RWPE2 (cell line): ENCODE measurements around the gene MAN2A2.

Experiments
- ATAC-seq: fragments of 200-7000 bp; cut with Tn5 transposase; 3 replicates; pipeline ENCODE4 v1.9.1; 2021; ENCODE audit warnings: low read depth
- DNase-seq: peaks from one replicate; pipeline ENCODE4 v3.0.0-alpha.2; 2020; ENCODE audit warnings: low spot score
- H3K27ac ChIP-seq: fragments of 450-650 bp; 2 replicates; pipeline ENCODE4 v1.5.1; 2017; ENCODE audit warnings: mild to moderate bottlenecking; ENCODE audit not compliant: poor library complexity, severe bottlenecking
- H3K27me3 ChIP-seq: fragments of 250-450 bp; sonication (Bioruptor Pico); 2 replicates; pipeline ENCODE4 v1.5.1; 2021; ENCODE audit warnings: mild to moderate bottlenecking, moderate library complexity; ENCODE audit not compliant: insufficient read depth, poor library complexity, severe bottlenecking
- H3K36me3 ChIP-seq: fragments of 250-450 bp; sonication (Bioruptor Pico); 2 replicates; pipeline ENCODE4 v1.5.1; 2020; ENCODE audit warnings: low read depth, mild to moderate bottlenecking, moderate library complexity
- H3K4me1 ChIP-seq: fragments of 250-450 bp; sonication (Bioruptor Pico); 2 replicates; pipeline ENCODE4 v1.5.1; 2021; ENCODE audit warnings: mild to moderate bottlenecking, moderate library complexity; ENCODE audit not compliant: insufficient read depth, poor library complexity, severe bottlenecking
- H3K4me3 ChIP-seq: fragments of 250-450 bp; sonication (Bioruptor Pico); 2 replicates; pipeline ENCODE4 v1.5.1; 2021; ENCODE audit warnings: mild to moderate bottlenecking, moderate library complexity; ENCODE audit not compliant: severe bottlenecking
- H3K9me3 ChIP-seq: fragments of 250-450 bp; sonication (Bioruptor Pico); 2 replicates; pipeline ENCODE4 v1.5.1; 2021; ENCODE audit warnings: mild to moderate bottlenecking, moderate library complexity; ENCODE audit not compliant: severe bottlenecking
- TF ChIP-seq, protein P1 (sequence below): fragments of 450-650 bp; IDR thresholded peaks from one replicate; pipeline ENCODE4 v1.5.1; 2017; ENCODE audit warnings: mild to moderate bottlenecking, moderate library complexity; ENCODE audit not compliant: poor library complexity, severe bottlenecking

MAN2A2 gene

DNA sequence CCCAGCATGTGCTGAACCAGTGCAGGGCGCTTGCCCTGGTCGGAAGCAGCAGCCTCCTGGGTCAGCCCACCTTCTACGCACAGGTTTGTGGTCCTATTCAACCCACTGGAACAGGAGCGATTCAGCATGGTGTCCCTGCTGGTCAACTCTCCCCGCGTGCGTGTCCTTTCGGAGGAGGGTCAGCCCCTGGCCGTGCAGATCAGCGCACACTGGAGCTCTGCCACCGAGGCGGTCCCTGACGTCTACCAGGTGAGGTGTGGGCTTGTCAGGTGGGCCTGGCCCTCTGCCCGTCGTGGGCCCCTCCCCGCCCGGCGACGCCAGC is 8.2 kb downstream of the MAN2A2 start:
- ATAC-seq, result no peak
- no peaks in the 10 kb centered on the region for H3K4me1 ChIP-seq
- no peak overlapping the region for H3K27ac ChIP-seq
- no peaks in the 10 kb centered on the region for H3K9me3 ChIP-seq
- TF ChIP-seq, protein P1, sequence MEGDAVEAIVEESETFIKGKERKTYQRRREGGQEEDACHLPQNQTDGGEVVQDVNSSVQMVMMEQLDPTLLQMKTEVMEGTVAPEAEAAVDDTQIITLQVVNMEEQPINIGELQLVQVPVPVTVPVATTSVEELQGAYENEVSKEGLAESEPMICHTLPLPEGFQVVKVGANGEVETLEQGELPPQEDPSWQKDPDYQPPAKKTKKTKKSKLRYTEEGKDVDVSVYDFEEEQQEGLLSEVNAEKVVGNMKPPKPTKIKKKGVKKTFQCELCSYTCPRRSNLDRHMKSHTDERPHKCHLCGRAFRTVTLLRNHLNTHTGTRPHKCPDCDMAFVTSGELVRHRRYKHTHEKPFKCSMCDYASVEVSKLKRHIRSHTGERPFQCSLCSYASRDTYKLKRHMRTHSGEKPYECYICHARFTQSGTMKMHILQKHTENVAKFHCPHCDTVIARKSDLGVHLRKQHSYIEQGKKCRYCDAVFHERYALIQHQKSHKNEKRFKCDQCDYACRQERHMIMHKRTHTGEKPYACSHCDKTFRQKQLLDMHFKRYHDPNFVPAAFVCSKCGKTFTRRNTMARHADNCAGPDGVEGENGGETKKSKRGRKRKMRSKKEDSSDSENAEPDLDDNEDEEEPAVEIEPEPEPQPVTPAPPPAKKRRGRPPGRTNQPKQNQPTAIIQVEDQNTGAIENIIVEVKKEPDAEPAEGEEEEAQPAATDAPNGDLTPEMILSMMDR, result no peak
- H3K27me3 ChIP-seq, result no peaks in the 10 kb centered on the region
- H3K36me3 ChIP-seq, result peaks cover 20% of the 10 kb centered on the region
- DNase-seq, result peak; percentile 75
- no peak overlapping the region for H3K4me3 ChIP-seq

GRCh38 chr15:90911906-90912769 is 9.0 kb downstream of the MAN2A2 start:
- TF ChIP-seq, protein P1, result no peak
- Histone ChIP-seq H3K4me3 (no peak overlapping the region), H3K4me1 (no peaks in the 10 kb centered on the region), H3K9me3 (no peaks in the 10 kb centered on the region), H3K36me3 (peaks cover 20% of the 10 kb centered on the region), H3K27ac (no peak overlapping the region), H3K27me3 (no peaks in the 10 kb centered on the region)
- DNase-seq (peak; percentile 75), ATAC-seq (no peak)

DNA sequence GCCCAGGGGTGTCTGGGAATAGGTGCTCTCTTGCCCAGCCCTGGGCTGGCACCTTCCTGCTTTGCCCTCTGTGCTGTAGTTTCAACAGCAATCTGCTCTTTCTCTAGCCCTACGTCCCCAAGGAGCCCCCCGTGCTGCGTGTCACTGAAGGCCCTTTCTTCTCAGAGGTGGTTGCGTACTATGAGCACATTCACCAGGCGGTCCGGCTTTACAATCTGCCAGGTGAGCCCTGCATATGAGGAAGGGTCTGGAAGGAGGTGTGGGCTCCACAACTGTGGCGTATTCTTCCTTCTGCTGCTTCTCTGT is 9.6 kb downstream of the MAN2A2 start:
- ATAC-seq (no peak), DNase-seq (no peak)
- H3K36me3 ChIP-seq, result peaks cover 20% of the 10 kb centered on the region
- no peaks in the 10 kb centered on the region for H3K27me3 ChIP-seq
- no peaks in the 10 kb centered on the region for H3K4me1 ChIP-seq
- no peaks in the 10 kb centered on the region for H3K9me3 ChIP-seq
- TF ChIP-seq, protein P1, result no peak
- H3K27ac ChIP-seq, result no peak overlapping the region
- H3K4me3 ChIP-seq, result no peak overlapping the region

DNA sequence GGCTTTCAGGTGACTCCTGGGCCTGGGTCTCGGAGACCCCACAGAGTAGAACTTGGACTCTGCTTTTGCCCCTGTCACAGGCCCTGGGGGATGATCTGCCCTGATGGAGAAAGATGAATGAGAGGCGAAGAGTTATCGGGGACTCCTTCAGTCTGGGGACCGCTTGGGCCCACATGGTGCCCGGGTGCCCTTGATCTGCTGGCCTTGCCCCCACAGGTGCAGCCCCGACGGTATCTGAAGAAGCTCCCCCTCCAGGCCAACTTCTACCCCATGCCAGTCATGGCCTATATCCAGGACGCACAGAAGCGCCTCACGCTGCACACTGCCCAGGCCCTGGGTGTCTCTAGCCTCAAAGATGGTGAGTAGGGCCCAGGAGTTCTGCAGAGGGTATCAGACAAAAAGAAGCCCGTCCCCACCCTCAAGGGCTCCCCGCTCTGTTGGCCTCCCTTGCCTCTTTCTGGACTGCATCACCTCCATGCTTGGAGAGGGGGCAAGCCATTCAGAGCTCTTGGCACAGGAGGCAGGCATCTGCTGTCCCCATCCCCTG is 10.4 kb downstream of the MAN2A2 start:
- no peaks in the 10 kb centered on the region for H3K27me3 ChIP-seq
- H3K27ac ChIP-seq, result no peak overlapping the region
- H3K4me3 ChIP-seq, result no peak overlapping the region
- TF ChIP-seq, protein P1, result no peak
- no peak for ATAC-seq
- no peaks in the 10 kb centered on the region for H3K4me1 ChIP-seq
- H3K36me3 ChIP-seq, result peaks cover 22% of the 10 kb centered on the region
- DNase-seq, result no peak
- H3K9me3 ChIP-seq, result no peaks in the 10 kb centered on the region

- Histone ChIP-seq H3K36me3 (peaks cover 22% of the 10 kb centered on the region), H3K9me3 (no peaks in the 10 kb centered on the region), H3K4me1 (no peaks in the 10 kb centered on the region), H3K27ac (no peak overlapping the region), H3K27me3 (no peaks in the 10 kb centered on the region), H3K4me3 (no peak overlapping the region)
- ATAC-seq (no peak), DNase-seq (no peak)
- TF ChIP-seq, protein P1, result no peak
Measured at GRCh38 chr15:90914305-90915080, 11.4 kb downstream of the MAN2A2 start.
